Amniotic epithelial cell (primary cell): ENCODE results near the gene ARRDC1.
"Not testable (repeated sequence)": the region's sequence is repeated elsewhere in the genome, so short reads cannot be mapped to it uniquely, and the experiment has no call there.

Experiments
- DNase-seq: peaks from one replicate; pipeline ENCODE4 v3.0.0-alpha.2; 2010; ENCODE audit warnings: low read depth

ARRDC1 gene

GRCh38 chr9:137613259-137613658 lies 7.8 kb downstream of the ARRDC1 start:
- DNase-seq, result no peak

GRCh38 chr9:137613738-137614523 lies 8.4 kb downstream of the ARRDC1 start:
- DNase-seq, result no peak

GRCh38 chr9:137614631-137615386 lies 9.3 kb downstream of the ARRDC1 start:
- no peak for DNase-seq

- no peak for DNase-seq
Measured at GRCh38 chr9:137615387-137615871, 9.9 kb downstream of the ARRDC1 start.

- peak; percentile 60 for DNase-seq
Measured at GRCh38 chr9:137618105-137619067, 12.9 kb downstream of the ARRDC1 start, which contains the start of gene EHMT1. Gene EHMT1, plus strand, starts transcription at chr9:137619005. Its CDS starts 24 bp downstream, at chr9:137619029.

- peak; percentile 48 for DNase-seq
Measured at GRCh38 chr9:137619240-137620047, 14.0 kb downstream of the ARRDC1 start.

GRCh38 chr9:137620048-137620405 lies 14.5 kb downstream of the ARRDC1 start:
- DNase-seq, result no peak

- no peak for DNase-seq
Measured at GRCh38 chr9:137620581-137620980, 15.1 kb downstream of the ARRDC1 start.

GRCh38 chr9:137621131-137621757 lies 15.8 kb downstream of the ARRDC1 start:
- DNase-seq, result peak; percentile 28

GRCh38 chr9:137622211-137622610 lies 16.7 kb downstream of the ARRDC1 start:
- not testable (repeated sequence) for DNase-seq

GRCh38 chr9:137626464-137626863 lies 21.0 kb downstream of the ARRDC1 start:
- DNase-seq, result no peak

- DNase-seq, result not testable (repeated sequence)
Measured at GRCh38 chr9:137627406-137627805, 21.9 kb downstream of the ARRDC1 start.

GRCh38 chr9:137630126-137630525 lies 24.6 kb downstream of the ARRDC1 start:
- DNase-seq, result no peak

GRCh38 chr9:137630679-137631078 lies 25.2 kb downstream of the ARRDC1 start:
- DNase-seq, result peak; percentile 49

- no peak for DNase-seq
Measured at GRCh38 chr9:137631345-137632229, 26.1 kb downstream of the ARRDC1 start.

- no peak for DNase-seq
Measured at GRCh38 chr9:137632230-137633161, 27.0 kb downstream of the ARRDC1 start.

- DNase-seq, result no peak
Measured at GRCh38 chr9:137634016-137634415, 28.5 kb downstream of the ARRDC1 start.

- peak; percentile 39 for DNase-seq
Measured at GRCh38 chr9:137638680-137639079, 33.2 kb downstream of the ARRDC1 start.
